Myocyte (in vitro differentiated cells): Measurements from ENCODE around the gene NEDD4. TPM values are rescaled to one million over a fixed set of nuclear protein-coding genes. Genes with fewer than 3 reads are reported as not detected.
"Not testable (repeated sequence)": the region's sequence is repeated elsewhere in the genome, so short reads cannot be mapped to it uniquely, and the experiment has no call there.

ENCODE experiments used
- DNase-seq: peaks from one replicate; pipeline ENCODE4 v3.0.0-alpha.2; 2012; ENCODE audit warnings: low read depth
- polyA plus RNA-seq: library from polyadenylated mRNA; unstranded; fragments of >200 nt; gene quantifications from one replicate; pipeline ENCODE4 v1.2.1, GENCODE V29; 2012; ENCODE audit warnings: missing spikeins
- total RNA-seq: library from RNA; depleted of rRNA; stranded (reverse); fragments of >200 nt; gene quantifications from 2 replicates; pipeline ENCODE4 v1.2.3, GENCODE V29; 2014

NEDD4 gene
- 38.5 and 38.9 TPM in 2 replicates for total RNA-seq
- polyA plus RNA-seq, result 12.6 TPM

DNA sequence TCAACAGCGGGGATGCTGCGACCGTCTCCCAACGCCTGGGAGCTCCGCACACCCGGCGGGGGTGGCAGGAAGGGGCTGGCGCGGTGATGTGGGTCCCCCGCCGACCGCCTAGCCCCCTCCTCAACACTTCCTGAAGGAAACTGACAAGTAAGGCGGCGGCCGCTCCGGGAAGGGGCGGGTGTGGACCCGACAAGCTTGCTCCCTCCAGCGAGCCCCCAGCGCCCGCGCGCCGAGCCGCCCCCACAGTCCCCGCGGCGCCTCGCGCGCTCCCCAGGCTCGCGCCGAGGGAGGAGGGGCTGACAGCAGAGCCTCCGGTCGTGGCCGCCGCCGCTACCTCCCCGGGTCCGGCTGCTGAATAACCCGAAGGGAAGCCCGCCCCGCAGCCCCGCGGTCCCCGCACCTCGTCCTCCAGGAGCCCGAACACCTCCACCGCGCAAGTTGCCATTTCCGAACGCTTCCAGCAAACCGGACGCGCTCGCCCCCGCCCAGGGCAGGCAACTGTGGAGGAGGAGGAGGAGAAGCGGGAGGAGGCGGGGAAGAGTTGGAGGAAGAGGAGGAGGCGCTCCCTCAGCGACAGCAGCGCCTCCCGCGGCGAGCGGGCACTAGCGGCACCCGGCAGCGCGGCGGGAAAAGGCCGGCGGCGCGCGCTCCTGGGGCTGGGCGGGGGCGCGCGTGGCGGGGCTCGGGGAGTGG, at the start of gene NEDD4:
TSS of gene NEDD4 (minus strand) at position 502 of the 693 bp plus-strand sequence. CDS start at position 445, 57 bp downstream.
- peak; percentile 88 for DNase-seq

DNA sequence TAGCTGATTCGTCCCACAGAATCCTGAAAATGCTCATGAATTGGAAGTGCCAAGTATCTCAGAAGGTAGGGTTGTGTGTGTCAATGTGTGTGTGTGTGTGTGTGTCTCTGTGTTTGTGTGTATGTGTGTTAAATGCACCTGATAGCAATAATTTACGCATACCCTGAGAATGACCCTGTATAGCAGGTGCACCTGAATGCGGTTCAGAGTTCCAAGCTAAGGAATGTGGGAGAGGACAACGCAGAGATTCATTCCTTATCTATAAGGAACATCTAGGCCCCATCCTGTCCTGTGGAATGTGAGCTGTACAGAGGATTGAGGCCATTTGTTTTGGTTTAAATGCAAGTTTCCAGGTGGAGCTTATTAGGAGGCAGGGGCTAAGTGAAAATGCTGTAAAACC, 49.1 kb upstream of the NEDD4 start:
- DNase-seq, result no peak

DNA sequence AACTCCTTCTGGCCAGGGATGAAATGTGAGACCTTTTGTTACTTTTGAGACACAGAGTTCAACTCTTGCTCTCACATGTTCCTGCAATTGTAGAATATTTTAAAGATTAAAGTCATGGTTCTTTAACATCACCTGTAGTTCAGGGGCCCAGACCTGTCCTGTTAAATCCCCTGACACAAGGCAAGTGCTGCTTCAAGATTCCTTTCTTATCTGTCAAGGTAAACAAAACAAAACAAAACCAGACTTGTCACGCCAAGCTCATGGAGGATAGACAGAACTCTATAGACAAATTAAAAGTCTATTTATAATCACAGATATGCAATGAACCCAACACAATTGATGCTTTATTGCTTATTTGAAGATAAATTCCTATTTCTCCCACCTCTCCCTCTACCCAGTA, 48.6 kb upstream of the NEDD4 start:
- DNase-seq, result no peak

GRCh38 chr15:56040081-56041035, 46.9 kb upstream of the NEDD4 start:
- peak; percentile 82 for DNase-seq

DNA sequence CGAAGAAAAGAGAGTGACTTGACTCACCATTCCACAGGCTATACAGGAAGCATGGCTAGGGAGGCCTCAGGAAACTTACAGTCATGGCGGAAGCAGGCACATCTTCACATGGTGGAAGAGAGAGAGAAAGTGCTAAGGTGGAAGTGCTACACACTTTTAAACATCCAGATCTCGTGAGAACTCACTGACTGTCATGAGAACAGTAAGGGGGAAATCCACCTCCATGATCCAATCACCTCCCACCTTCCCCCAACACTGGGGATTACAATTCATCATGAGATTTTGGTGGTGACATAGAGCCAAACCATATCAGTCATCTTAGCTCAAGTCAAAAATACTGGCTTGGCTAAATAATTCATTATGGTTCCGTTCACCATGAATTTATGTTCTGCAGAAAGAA, 45.3 kb upstream of the NEDD4 start:
- DNase-seq, result no peak

GRCh38 chr15:56038015-56038414, 44.6 kb upstream of the NEDD4 start:
- DNase-seq, result no peak

- no peak for DNase-seq
These were observed 43.2 kb upstream of the NEDD4 start for GRCh38 chr15:56036546-56037067.

GRCh38 chr15:56035166-56035565, 41.8 kb upstream of the NEDD4 start:
- no peak for DNase-seq

GRCh38 chr15:56034514-56034913, 41.1 kb upstream of the NEDD4 start:
- peak; percentile 34 for DNase-seq

- DNase-seq, result no peak
These were observed 39.0 kb upstream of the NEDD4 start for GRCh38 chr15:56032373-56032772.

DNA sequence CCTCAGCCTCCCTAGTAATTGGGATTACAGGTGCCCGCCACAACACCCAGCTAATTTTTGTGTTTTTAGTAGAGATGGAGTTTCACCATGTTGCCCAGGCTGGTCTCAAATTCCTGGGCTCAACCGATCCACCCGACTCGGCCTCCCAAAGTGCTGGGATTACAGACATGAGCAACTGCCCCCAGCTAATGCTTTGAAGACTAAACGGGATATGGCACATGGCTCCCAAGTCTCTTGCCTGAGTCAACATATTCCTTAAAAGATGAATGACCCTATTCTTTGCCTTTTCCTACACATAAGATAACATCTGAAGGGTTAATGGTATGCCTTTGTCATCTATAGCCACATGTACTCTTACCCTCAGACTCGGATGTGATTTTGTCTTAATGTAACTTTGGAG, 38.4 kb upstream of the NEDD4 start:
- DNase-seq, result no peak

GRCh38 chr15:56031402-56031801, 38.0 kb upstream of the NEDD4 start:
- DNase-seq, result no peak

DNA sequence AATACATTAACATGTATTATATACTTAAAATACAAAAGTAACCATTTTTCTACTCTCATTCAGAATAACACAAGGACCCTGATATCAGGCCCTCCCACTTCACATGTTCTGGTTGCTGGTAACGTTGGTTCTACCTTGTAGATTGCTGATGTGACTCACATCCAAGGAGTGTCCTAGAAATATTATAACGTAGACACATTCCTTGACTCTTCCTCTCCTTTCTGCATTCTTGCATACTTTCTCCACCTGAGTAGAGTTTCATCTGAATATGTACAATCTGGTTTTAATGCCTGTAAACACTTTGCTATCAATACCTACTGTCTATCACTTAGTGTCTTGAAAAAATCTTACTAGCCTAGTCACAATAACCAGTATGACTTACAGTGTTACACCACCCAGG, 35.0 kb upstream of the NEDD4 start:
- no peak for DNase-seq

GRCh38 chr15:56023160-56023559, 29.7 kb upstream of the NEDD4 start:
- DNase-seq, result not testable (repeated sequence)

DNA sequence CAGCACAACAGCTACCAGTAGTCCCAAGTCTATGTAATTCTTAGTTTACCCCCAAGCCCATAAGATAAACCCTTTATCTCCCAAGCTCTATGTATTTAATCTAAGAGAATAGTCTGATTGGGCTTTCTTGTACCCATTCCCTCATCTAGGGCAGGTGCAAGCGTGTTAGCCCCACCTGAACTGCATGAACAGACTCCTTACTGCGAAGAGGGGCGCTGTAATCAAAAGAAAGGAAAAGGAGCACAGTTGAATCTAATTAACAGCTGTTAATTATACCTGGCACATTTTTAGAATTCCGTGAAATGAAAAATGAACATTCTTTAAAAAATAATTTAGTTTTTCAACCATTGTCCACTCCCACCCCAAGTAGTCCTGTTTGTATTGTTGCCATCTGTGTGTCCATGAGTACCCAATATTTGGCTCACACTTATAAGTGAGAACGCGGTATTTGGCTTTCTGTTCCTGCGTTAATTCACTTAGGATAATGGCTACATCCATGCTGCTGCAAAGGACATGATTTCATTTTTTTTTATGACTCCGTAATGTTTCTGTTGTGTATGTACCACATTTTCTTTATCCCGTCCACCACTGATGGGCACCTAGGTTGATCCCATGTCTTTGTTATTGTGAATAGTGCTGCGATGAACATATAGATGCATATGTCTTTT, 26.5 kb upstream of the NEDD4 start:
- DNase-seq, result no peak

- no peak for DNase-seq
These were observed 25.8 kb upstream of the NEDD4 start for GRCh38 chr15:56019060-56019793.

DNA sequence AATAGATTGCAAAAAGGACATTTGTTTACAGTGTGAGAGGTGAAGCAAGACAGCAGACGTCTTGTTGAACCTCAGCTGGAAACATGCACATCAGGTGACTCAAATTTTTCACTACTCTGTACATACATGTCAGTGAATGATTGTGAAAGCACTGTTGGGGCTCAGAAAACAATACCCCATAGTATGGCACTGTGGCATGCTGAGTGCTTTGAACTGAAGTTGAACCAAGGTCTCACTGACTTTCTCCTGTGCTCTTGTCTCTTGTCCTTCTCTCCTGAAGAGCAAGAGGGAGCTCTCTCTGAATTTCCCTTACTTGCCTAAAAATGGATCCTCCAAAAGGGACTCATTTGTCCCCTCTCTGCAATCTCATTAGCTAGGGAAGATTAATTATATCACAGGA, 24.5 kb upstream of the NEDD4 start:
- DNase-seq, result no peak

GRCh38 chr15:56017511-56017910, 24.1 kb upstream of the NEDD4 start:
- no peak for DNase-seq

DNA sequence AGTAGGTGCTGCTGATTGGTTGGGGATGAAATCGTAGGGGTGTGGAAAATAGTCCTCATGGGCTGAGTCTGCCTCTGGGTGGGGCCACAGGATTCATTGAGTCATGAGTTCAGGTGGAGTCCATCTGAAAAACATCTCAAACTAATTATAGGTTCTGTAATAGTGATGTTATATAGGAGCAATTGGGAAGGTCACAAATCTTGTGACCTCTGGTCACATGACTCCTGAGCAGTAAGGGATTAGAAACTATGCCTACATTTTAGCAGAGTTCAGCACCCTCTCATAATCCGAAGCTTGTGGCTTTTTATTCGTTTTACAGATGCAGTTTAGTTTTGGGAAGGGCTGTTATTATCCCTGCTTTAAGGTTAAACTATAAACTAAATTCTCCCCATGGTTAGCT, 22.9 kb upstream of the NEDD4 start:
- DNase-seq, result no peak

- no peak for DNase-seq
These were observed 21.3 kb upstream of the NEDD4 start for GRCh38 chr15:56014677-56015076.

DNA sequence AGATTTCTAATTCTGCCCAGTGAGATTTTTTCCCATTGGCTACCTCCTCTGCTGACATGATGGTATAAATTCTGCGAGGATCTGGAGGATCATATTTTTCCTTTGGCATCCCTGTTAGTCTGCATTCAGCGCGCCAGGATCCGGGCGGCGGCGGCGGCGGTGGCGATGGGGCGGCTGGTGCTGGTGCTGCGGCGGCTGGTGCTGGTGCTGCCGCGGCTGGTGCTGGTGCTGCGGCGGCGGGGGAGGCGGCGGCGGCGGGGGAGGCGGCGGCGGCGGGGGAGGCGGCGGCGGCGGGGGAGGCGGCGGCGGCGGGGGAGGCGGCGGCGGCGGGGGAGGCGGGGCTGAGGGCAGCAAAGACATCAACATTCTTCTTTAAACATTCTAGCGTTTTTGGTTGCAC, 13.6 kb upstream of the NEDD4 start:
- DNase-seq, result peak; percentile 22
